ENCODE measurements around the gene ZNFX1.
"Not testable (repeated sequence)": the region's sequence is repeated elsewhere in the genome, so short reads cannot be mapped to it uniquely, and the experiment has no call there.

ZNFX1 gene

DNA sequence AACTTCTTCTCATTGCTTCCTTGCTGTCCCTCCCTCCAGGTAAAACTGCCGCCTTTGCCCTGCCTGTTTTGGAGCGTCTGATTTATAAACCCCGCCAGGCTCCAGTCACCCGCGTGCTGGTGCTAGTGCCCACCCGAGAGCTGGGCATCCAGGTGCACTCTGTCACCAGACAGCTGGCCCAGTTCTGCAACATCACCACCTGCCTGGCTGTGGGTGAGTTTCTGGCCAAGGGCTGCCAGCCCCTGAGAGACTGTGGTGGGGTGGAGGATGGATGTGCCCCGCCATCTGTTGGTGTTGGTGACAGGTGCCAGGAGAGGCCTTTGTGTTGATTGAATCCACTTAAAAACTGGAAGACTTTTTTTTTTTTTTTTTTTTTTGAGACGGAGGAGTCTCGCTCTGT is 49.2 kb downstream of the ZNFX1 start:
- no peak overlapping the region for H3K4me3 ChIP-seq (ENCODE audit: low read length)
- TF ChIP-seq, protein P1, sequence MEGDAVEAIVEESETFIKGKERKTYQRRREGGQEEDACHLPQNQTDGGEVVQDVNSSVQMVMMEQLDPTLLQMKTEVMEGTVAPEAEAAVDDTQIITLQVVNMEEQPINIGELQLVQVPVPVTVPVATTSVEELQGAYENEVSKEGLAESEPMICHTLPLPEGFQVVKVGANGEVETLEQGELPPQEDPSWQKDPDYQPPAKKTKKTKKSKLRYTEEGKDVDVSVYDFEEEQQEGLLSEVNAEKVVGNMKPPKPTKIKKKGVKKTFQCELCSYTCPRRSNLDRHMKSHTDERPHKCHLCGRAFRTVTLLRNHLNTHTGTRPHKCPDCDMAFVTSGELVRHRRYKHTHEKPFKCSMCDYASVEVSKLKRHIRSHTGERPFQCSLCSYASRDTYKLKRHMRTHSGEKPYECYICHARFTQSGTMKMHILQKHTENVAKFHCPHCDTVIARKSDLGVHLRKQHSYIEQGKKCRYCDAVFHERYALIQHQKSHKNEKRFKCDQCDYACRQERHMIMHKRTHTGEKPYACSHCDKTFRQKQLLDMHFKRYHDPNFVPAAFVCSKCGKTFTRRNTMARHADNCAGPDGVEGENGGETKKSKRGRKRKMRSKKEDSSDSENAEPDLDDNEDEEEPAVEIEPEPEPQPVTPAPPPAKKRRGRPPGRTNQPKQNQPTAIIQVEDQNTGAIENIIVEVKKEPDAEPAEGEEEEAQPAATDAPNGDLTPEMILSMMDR (IDR thresholded peaks at IDR 0.05; ENCODE audit: insufficient read depth, low read depth, low read length, missing control alignments), result no peak

DNA sequence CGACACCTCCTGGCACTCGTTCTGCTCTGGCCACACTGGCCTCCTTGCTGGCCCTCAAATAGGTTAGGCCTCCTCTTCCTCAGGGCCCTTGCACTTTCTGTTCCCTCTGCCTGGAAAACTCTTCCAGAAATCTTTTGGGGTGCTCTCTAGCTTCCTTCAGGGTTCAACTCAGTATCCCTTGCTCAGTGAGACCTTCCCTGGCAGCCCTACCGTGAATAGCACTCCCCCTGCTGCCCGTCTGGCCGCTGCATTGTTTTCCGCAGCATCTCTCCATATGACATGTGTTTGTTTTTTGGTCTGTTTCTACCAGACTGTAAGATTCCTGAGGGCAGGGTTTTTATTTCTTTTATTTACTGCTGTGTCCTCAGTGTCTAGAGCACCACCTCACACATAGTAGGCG is 52.0 kb downstream of the ZNFX1 start:
- TF ChIP-seq, protein P1 (IDR thresholded peaks at IDR 0.05; ENCODE audit: insufficient read depth, low read depth, low read length, missing control alignments), result no peak
- no peak for DNase-seq (ENCODE audit: low read depth)
- no peak overlapping the region for H3K4me3 ChIP-seq (ENCODE audit: low read length)

More for the DNA sequence above, 49.2 kb downstream of the ZNFX1 start:
- DNase-seq (ENCODE audit: low read depth), result no peak

- TF ChIP-seq, protein P1 (IDR thresholded peaks at IDR 0.05; ENCODE audit: insufficient read depth, low read depth, low read length, missing control alignments), result no peak
- peak overlapping the region; percentile 100 for H3K4me3 ChIP-seq (ENCODE audit: low read length)
- no peak for DNase-seq (ENCODE audit: low read depth)
These were observed 57.7 kb downstream of the ZNFX1 start for GRCh38 chr20:49219924-49220831.

DNA sequence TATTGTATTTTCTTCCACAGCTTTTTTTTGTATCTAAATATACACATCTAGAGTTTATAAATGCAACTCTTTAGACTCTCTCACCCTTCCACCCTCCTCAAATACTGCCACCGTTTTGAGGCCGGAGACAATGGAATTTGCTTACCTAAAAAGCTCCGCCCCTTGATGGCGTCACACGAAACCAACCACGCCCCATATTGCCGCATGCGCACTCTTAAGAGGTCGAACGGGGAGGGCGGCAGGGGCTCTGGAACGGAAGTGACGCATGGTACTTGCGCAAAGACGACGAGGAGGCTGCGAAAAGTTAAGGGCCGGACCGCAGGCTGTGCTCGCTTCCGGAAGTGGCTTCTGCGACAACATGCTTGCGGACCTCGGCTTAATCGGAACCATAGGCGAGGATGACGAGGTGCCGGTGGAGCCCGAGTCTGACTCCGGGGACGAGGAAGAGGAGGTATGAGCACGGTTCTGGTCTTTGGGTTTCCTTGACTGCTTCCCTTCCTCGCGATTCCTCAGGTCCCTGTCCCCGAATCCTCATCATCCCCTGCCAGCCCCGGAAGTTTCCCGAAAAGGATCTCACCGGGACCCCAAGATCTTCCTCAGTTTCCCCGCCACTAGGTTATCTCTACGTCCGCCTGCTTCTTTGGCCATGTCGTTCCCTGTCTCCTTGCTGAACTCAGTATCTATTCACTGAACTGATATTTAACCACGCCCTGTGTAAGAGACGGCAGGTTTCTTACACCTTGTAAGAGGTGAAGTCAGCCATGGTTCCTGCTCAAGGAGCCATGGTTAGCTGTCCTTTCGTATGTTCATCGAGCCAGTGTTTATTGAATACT is 58.5 kb downstream of the ZNFX1 start, which contains the start of gene DDX27:
Gene DDX27 (plus strand): TSS at position 326 of the 833 bp plus-strand sequence. CDS start 33 bp downstream, at position 359.
- peak; percentile 99 for DNase-seq (ENCODE audit: low read depth)
- TF ChIP-seq, protein P1 (IDR thresholded peaks at IDR 0.05; ENCODE audit: insufficient read depth, low read depth, low read length, missing control alignments), result no peak
- peak within 1 kb of the TSS; percentile 100 for H3K4me3 ChIP-seq (ENCODE audit: low read length)

DNA sequence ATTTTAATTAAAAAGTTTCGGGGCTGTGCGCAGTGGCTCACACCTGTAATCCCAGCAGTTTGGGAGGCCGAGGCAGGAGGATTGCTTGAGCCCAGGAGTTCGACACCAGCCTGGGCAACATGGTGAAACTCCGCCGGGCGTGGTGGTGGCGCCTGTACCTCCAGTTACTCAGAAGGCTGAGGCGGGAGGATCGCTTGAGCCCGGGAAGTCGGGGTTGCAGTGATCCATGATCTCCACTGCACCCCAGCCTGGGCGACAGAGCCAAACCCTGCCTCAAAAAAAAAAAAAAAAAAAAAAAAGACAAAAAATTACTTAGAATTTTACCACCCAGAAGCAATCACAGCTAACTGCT is 59.1 kb downstream of the ZNFX1 start:
- not testable (repeated sequence) for DNase-seq (ENCODE audit: low read depth)
- peak overlapping the region; percentile 100 for H3K4me3 ChIP-seq (ENCODE audit: low read length)

DNA sequence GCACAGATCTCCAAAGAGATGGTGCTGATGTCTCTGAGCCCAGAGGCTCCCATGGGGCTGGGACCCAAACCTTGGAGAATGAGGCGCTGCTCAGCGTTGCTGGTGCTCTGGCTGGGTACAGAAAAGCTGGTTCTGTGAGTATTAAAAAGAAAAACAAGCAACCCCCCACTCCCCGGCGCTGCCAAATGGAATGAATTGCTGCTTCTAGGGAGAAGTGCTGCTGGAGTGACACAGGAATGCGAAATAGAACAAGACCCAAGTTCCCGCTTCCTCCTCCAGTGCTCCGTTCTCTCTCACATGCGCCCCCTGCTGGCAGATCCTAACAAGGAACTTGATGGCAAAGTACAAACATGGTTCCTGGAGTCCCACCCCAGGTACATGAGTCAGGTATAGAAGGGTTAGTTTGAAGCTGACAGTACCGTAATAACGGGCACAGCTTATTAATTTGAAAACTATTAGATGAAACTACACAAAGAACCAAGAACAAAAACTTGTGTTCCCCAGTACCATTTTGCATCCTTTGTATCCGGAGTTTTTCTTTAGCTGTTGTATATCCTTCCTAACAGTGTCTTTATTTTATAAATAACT is 60.8 kb downstream of the ZNFX1 start:
- peak; percentile 96 for DNase-seq (ENCODE audit: low read depth)
- TF ChIP-seq, protein P1 (IDR thresholded peaks at IDR 0.05; ENCODE audit: insufficient read depth, low read depth, low read length, missing control alignments), result peak; percentile 96
- H3K4me3 ChIP-seq (ENCODE audit: low read length), result no peak overlapping the region

- no peak overlapping the region for H3K4me3 ChIP-seq (ENCODE audit: low read length)
- TF ChIP-seq, protein P1 (IDR thresholded peaks at IDR 0.05; ENCODE audit: insufficient read depth, low read depth, low read length, missing control alignments), result no peak
- no peak for DNase-seq (ENCODE audit: low read depth)
These were observed 62.6 kb downstream of the ZNFX1 start for GRCh38 chr20:49215232-49215631.

Measured in epithelial cell of esophagus (primary cell).